ENCODE measurements around the gene NUBP2.
A peak's percentile ranks its signal among the peaks of the same experiment; 100 is the strongest.

NUBP2 gene

DNA sequence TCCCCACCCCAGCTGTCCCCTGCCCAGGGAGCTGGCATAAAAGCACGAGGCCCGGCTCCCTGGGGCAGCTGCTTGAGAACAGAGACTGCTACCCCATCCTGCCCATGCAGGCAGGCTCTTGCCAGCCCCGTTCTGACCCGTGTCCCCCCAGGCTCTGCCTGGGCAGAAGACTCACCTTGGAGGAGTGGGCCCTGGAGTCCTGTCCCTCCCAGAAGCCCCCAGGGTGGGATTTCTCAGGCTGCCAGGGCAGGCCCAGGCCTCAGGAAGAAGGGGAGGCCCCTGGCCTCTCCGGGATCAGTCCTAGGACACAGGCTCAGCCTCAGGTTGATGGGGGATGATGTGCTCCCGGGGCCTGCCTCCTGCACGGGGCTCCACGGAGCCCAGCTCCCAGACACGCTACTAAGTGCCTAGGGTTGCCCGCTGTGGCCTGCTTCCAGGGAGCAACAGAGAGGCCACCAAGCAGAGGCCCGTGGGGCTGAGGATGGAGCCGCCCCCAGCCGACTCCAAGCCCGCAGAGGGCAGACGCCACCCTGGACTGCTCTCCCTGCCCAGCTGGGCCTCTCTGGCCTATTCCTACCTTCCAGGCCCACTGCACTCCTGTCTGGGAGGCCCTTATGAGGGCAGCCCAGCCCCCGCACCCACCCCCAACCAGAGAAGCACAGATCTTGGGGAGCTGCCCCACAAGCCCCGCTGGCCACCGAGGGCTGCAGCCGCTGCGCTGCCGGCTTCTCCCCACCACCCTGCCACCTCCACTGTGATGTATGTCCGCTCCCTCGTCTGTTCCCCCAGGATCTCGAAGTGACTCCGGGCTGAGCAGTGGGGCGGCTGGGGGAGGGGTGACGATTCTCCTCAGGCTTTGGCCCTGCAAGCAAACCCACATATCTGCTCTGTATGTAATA is 13.1 kb upstream of the NUBP2 start:
- TF ChIP-seq, protein P1, sequence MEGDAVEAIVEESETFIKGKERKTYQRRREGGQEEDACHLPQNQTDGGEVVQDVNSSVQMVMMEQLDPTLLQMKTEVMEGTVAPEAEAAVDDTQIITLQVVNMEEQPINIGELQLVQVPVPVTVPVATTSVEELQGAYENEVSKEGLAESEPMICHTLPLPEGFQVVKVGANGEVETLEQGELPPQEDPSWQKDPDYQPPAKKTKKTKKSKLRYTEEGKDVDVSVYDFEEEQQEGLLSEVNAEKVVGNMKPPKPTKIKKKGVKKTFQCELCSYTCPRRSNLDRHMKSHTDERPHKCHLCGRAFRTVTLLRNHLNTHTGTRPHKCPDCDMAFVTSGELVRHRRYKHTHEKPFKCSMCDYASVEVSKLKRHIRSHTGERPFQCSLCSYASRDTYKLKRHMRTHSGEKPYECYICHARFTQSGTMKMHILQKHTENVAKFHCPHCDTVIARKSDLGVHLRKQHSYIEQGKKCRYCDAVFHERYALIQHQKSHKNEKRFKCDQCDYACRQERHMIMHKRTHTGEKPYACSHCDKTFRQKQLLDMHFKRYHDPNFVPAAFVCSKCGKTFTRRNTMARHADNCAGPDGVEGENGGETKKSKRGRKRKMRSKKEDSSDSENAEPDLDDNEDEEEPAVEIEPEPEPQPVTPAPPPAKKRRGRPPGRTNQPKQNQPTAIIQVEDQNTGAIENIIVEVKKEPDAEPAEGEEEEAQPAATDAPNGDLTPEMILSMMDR (IDR thresholded peaks at IDR 0.05; ENCODE audit: low read depth, low read length) = no peak

DNA sequence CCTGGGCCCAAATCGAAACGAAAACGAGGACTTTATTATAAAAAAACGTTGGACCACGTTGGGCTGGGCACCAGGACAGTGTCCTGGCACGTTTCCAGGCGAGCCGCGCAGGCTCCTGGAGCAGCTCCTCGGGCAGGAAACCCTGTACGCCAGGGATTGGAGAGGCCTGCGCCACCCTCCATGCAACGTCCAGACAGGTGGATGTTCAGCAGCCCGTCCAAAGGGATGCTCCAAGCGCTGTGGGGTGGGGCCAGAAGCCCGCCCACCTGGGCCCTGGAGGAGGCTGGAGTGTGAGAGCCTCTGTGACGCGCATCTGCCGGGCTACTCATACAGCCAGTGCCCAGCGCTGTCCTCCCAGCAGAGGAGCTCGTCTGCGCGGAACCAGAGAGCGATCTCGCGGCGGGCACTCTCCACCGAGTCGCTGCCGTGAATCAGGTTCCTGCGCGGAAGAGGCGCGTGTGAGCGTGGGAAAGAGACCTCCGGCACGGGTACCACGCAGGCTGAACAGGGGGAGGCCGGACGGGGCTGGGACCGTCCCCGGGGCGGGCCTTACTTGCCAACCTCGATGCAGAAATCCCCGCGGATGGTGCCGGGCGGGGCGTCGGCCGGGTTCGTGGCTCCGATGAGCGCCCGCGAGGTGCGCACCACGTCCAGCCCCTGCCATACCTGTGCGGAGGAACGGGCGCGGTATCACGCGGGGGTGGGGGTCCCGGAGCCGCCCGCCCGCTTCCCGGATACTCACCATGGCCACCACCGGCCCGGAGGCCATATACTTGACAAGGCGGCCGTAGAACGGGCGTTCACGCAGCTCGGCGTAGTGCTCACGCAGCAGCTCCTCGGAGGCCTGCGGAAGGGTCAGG is 12.2 kb upstream of the NUBP2 start:
- TF ChIP-seq, protein P1 (IDR thresholded peaks at IDR 0.05; ENCODE audit: low read depth, low read length) = no peak
- DNase-seq = peak; percentile 55
- Histone ChIP-seq H3K36me3 (peaks cover 66% of the 10 kb centered on the region), H3K4me3 (ENCODE audit: low read depth, low read length) (peak overlapping the region; percentile 77), H3K27me3 (ENCODE audit: insufficient read depth, low read depth, severe bottlenecking) (no peaks in the 10 kb centered on the region), H3K27ac (peak overlapping the region; percentile 87), H3K9me3 (ENCODE audit: severe bottlenecking) (no peaks in the 10 kb centered on the region)

More for the DNA sequence above, 13.1 kb upstream of the NUBP2 start:
- H3K4me3 ChIP-seq (ENCODE audit: low read depth, low read length) = no peak overlapping the region
- DNase-seq = no peak
- H3K27ac ChIP-seq = no peak overlapping the region; the same call in 1 of the 2 replicates
- no peaks in the 10 kb centered on the region for H3K9me3 ChIP-seq (ENCODE audit: severe bottlenecking)
- H3K27me3 ChIP-seq (ENCODE audit: insufficient read depth, low read depth, severe bottlenecking) = no peaks in the 10 kb centered on the region
- peaks cover 69% of the 10 kb centered on the region for H3K36me3 ChIP-seq

DNA sequence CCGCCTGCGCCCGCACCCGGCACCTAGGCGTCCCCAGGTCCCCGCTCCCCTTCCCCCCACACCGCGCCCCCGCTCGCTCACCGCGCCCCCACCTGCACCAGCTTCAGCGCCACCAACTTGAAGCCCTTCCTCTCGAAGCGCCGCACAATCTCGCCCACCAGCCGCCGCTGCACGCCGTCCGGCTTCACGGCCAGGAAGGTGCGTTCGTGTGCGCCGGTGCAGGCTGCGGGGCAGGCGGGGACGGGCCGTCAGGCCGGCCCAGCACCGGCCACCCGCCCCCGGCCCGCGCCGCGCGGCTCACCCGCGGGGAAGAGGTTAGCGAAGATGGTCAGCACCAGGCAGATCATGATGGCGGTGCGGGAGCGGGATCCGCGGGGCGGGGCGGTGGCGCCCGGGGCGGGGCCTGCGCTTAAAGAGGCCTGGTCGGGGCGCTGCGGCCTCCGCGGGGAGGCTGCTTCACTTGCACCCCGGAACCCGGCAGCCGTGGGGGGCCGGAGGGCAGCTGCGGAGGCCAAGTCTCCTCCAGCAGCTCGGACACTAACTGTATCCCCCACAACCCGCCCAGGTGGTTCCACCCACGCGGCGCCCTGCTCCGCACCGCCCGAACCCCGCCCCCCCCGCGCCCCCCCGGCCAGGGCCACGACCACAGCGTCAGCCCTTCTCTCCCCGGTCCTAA is 11.4 kb upstream of the NUBP2 start, which contains the start of gene NME3:
NME3 (minus strand) TSS at position 356 of the 676 bp plus-strand sequence; CDS start at position 347, 9 bp downstream.
- Histone ChIP-seq H3K27me3 (ENCODE audit: insufficient read depth, low read depth, severe bottlenecking) (no peaks in the 10 kb centered on the region), H3K9me3 (ENCODE audit: severe bottlenecking) (no peaks in the 10 kb centered on the region), H3K27ac (peak within 1 kb of the TSS; percentile 87), H3K4me3 (ENCODE audit: low read depth, low read length) (peak within 1 kb of the TSS; percentile 77), H3K36me3 (peaks cover 66% of the 10 kb centered on the region)
- DNase-seq = peak; percentile 77
- TF ChIP-seq, protein P1 (IDR thresholded peaks at IDR 0.05; ENCODE audit: low read depth, low read length) = no peak

DNA sequence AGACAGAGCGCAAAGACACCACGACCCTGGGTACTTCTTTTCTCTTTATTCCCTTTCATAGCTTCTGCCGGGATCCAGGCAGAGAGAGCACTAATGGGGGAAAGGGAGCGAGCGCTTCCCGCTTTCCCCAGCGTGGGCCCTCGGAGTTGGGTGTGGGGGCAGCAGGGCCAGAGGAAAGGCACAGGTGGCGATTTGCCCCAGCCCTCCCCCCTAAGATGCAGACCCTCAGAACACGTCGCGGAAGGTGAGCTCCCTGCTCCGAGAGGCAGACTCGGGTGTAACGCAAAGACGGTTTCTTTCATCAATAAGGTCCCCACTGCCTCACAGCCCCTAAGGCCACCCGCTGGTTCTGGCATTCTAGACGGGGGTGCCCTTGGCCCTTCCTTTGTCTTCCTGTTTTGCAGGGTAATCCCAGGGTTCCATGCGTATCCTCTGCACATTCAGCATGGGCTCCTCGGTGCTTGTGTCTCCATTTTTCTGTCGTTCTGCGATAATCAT is 10.8 kb upstream of the NUBP2 start:
- Histone ChIP-seq H3K36me3 (peaks cover 67% of the 10 kb centered on the region), H3K4me3 (ENCODE audit: low read depth, low read length) (peak overlapping the region; percentile 77)

More for the DNA sequence above, 10.8 kb upstream of the NUBP2 start:
- no peaks in the 10 kb centered on the region for H3K9me3 ChIP-seq (ENCODE audit: severe bottlenecking)
- no peak for DNase-seq
- TF ChIP-seq, protein P1 (IDR thresholded peaks at IDR 0.05; ENCODE audit: low read depth, low read length) = no peak
- no peaks in the 10 kb centered on the region for H3K27me3 ChIP-seq (ENCODE audit: insufficient read depth, low read depth, severe bottlenecking)
- H3K27ac ChIP-seq = peak overlapping the region; percentile 87
